NK-92 treated with Interleukin-12 subunit alpha and Interleukin-12 subunit beta, amount 100 ng/mL, for 24 hours (cell line): ENCODE data around the gene MPHOSPH10.
"Not testable (repeated sequence)": the region's sequence is repeated elsewhere in the genome, so short reads cannot be mapped to it uniquely, and the experiment has no call there.

Experiments used
- DNase-seq: peaks from one replicate; lab custom pipeline; 2025; lab: John Stamatoyannopoulos, UW

MPHOSPH10 gene

GRCh38 chr2:71173096-71173495, 42.7 kb downstream of the MPHOSPH10 start:
- no peak for DNase-seq

GRCh38 chr2:71174207-71174606, 43.8 kb downstream of the MPHOSPH10 start:
- DNase-seq: no peak

- not testable (repeated sequence) for DNase-seq
Measured at GRCh38 chr2:71178836-71179235, 48.4 kb downstream of the MPHOSPH10 start.

GRCh38 chr2:71181316-71181715, 50.9 kb downstream of the MPHOSPH10 start:
- DNase-seq: no peak

- not testable (repeated sequence) for DNase-seq
Measured at GRCh38 chr2:71183306-71184115, 53.1 kb downstream of the MPHOSPH10 start.

- DNase-seq: no peak
Measured at GRCh38 chr2:71186973-71187372, 56.5 kb downstream of the MPHOSPH10 start.

- DNase-seq: no peak
Measured at GRCh38 chr2:71187589-71187988, 57.2 kb downstream of the MPHOSPH10 start.

GRCh38 chr2:71190656-71191569, 60.5 kb downstream of the MPHOSPH10 start:
- DNase-seq: no peak

- DNase-seq: no peak
Measured at GRCh38 chr2:71191570-71191943, 61.1 kb downstream of the MPHOSPH10 start.
